ENCODE measurements around the gene HLCS. TPM values are rescaled to one million over a fixed set of nuclear protein-coding genes. Genes with fewer than 3 reads are reported as not detected.

Gene HLCS
- total RNA-seq, 2 donors from 2014 or later = 40.9 to 41.8 TPM

- 97% methylated on average over 4 of the region's 4 CpGs for WGBS
Observed at GRCh38 chr21:36800734-36801133, 165.7 kb downstream of the HLCS start.

GRCh38 chr21:36799869-36800268 lies 166.6 kb downstream of the HLCS start:
- TF ChIP-seq CTCF (IDR thresholded peaks at IDR 0.05) = no peak
- TF ChIP-seq POLR2AphosphoS5 (IDR thresholded peaks at IDR 0.05) = no peak
- no peak for TF ChIP-seq POLR2A (IDR thresholded peaks at IDR 0.05)
- WGBS = 93% methylated on average over 5 of the region's 5 CpGs
- intact Hi-C loops (cut with DNase I) = no loop called here

More at GRCh38 chr21:36800734-36801133, 165.7 kb downstream of the HLCS start:
- Histone ChIP-seq H3K4me3 (no peak overlapping the region), H3K9me3 (no peaks in the 10 kb centered on the region), H3K27me3 (replicated peaks; ENCODE audit: insufficient read depth) (no peaks in the 10 kb centered on the region), H3K36me3 (no peaks in the 10 kb centered on the region), H3K4me1 (replicated peaks) (no peaks in the 10 kb centered on the region), H3K27ac (no peak overlapping the region)
- intact Hi-C loops (cut with DNase I) = no loop called here
- DNase-seq (ENCODE audit: low spot score) = no peak
- no peak for TF ChIP-seq CTCF (IDR thresholded peaks at IDR 0.05)
- TF ChIP-seq POLR2A (IDR thresholded peaks at IDR 0.05) = no peak
- TF ChIP-seq POLR2AphosphoS5 (IDR thresholded peaks at IDR 0.05) = no peak

GRCh38 chr21:36798491-36798890 lies 168.0 kb downstream of the HLCS start:
- no peak overlapping the region for H3K27ac ChIP-seq
- no peak overlapping the region for H3K4me3 ChIP-seq
- DNase-seq (ENCODE audit: low spot score) = no peak
- intact Hi-C loops (cut with DNase I) = no loop called here
- H3K9me3 ChIP-seq = no peaks in the 10 kb centered on the region
- no peaks in the 10 kb centered on the region for H3K36me3 ChIP-seq
- H3K4me1 ChIP-seq (replicated peaks) = no peaks in the 10 kb centered on the region
- no peaks in the 10 kb centered on the region for H3K27me3 ChIP-seq (replicated peaks; ENCODE audit: insufficient read depth)
- no peak for TF ChIP-seq POLR2A (IDR thresholded peaks at IDR 0.05)
- TF ChIP-seq CTCF (IDR thresholded peaks at IDR 0.05) = no peak
- TF ChIP-seq POLR2AphosphoS5 (IDR thresholded peaks at IDR 0.05) = no peak

More at GRCh38 chr21:36799869-36800268, 166.6 kb downstream of the HLCS start:
- no peaks in the 10 kb centered on the region for H3K4me1 ChIP-seq (replicated peaks)
- no peak overlapping the region for H3K4me3 ChIP-seq
- no peak overlapping the region for H3K27ac ChIP-seq
- H3K36me3 ChIP-seq = no peaks in the 10 kb centered on the region
- H3K9me3 ChIP-seq = no peaks in the 10 kb centered on the region
- no peak for DNase-seq (ENCODE audit: low spot score)
- no peaks in the 10 kb centered on the region for H3K27me3 ChIP-seq (replicated peaks; ENCODE audit: insufficient read depth)

GRCh38 chr21:36796070-36796469 lies 170.4 kb downstream of the HLCS start:
- Histone ChIP-seq H3K4me3 (no peak overlapping the region), H3K9me3 (no peaks in the 10 kb centered on the region), H3K4me1 (replicated peaks) (no peaks in the 10 kb centered on the region), H3K27ac (no peak overlapping the region), H3K36me3 (no peaks in the 10 kb centered on the region), H3K27me3 (replicated peaks; ENCODE audit: insufficient read depth) (no peaks in the 10 kb centered on the region)
- WGBS = 89% methylated on average over 2 of the region's 2 CpGs
- TF ChIP-seq POLR2AphosphoS5 (IDR thresholded peaks at IDR 0.05) (no peak), CTCF (IDR thresholded peaks at IDR 0.05) (no peak), POLR2A (IDR thresholded peaks at IDR 0.05) (no peak)
- intact Hi-C loops (cut with DNase I) = no loop called here
- no peak for DNase-seq (ENCODE audit: low spot score)

- WGBS = 64% methylated on average over 6 of the region's 6 CpGs
Observed at GRCh38 chr21:36792505-36792967, 173.9 kb downstream of the HLCS start.

More at GRCh38 chr21:36792505-36792967, 173.9 kb downstream of the HLCS start:
- Histone ChIP-seq H3K27ac (no peak overlapping the region), H3K9me3 (no peaks in the 10 kb centered on the region), H3K4me1 (replicated peaks) (peaks cover 15% of the 10 kb centered on the region), H3K27me3 (replicated peaks; ENCODE audit: insufficient read depth) (no peaks in the 10 kb centered on the region), H3K4me3 (no peak overlapping the region), H3K36me3 (no peaks in the 10 kb centered on the region)
- intact Hi-C loops (cut with DNase I) = no loop called here
- TF ChIP-seq POLR2AphosphoS5 (IDR thresholded peaks at IDR 0.05) (no peak), CTCF (IDR thresholded peaks at IDR 0.05) (no peak), POLR2A (IDR thresholded peaks at IDR 0.05) (no peak)
- no peak for DNase-seq (ENCODE audit: low spot score)

Data from prostate gland (tissue), 2 donors.